ENCODE results near the gene NSRP1. TPM values are rescaled to one million over a fixed set of nuclear protein-coding genes. Genes with fewer than 3 reads are reported as not detected.
"Not testable (repeated sequence)": the region's sequence is repeated elsewhere in the genome, so short reads cannot be mapped to it uniquely, and the experiment has no call there.

Gene NSRP1
- total and polyA plus RNA-seq, 7 donors, result 13.6 to 32.7 (median 19.4) TPM

GRCh38 chr17:30082773-30083172 is 33.8 kb upstream of the NSRP1 start:
- WGBS, 3 donors, result 86 to 92% (median 87%) methylated on average over 5 of the region's 5 CpGs
- Histone ChIP-seq H3K27ac (no peak overlapping the region), H3K36me3 (ENCODE audit: insufficient read depth in 1 of 2, low read depth in 1 of 2) (no peaks in the 10 kb centered on the region), H3K9me3 (no peaks in the 10 kb centered on the region), H3K27me3 (ENCODE audit: insufficient read depth in 3 of 3, low read length in 2 of 3) (no peaks in the 10 kb centered on the region), H3K4me1 (no peaks in the 10 kb centered on the region), H3K4me3 (no peak overlapping the region)
- intact Hi-C loops (cut with DNase I), result no loop called here
- DNase-seq, result no peak
- no peak for ATAC-seq
- TF ChIP-seq, protein P1, sequence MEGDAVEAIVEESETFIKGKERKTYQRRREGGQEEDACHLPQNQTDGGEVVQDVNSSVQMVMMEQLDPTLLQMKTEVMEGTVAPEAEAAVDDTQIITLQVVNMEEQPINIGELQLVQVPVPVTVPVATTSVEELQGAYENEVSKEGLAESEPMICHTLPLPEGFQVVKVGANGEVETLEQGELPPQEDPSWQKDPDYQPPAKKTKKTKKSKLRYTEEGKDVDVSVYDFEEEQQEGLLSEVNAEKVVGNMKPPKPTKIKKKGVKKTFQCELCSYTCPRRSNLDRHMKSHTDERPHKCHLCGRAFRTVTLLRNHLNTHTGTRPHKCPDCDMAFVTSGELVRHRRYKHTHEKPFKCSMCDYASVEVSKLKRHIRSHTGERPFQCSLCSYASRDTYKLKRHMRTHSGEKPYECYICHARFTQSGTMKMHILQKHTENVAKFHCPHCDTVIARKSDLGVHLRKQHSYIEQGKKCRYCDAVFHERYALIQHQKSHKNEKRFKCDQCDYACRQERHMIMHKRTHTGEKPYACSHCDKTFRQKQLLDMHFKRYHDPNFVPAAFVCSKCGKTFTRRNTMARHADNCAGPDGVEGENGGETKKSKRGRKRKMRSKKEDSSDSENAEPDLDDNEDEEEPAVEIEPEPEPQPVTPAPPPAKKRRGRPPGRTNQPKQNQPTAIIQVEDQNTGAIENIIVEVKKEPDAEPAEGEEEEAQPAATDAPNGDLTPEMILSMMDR (IDR thresholded peaks at IDR 0.05), result no peak

- no peaks in the 10 kb centered on the region for H3K36me3 ChIP-seq (ENCODE audit: insufficient read depth in 1 of 2, low read depth in 1 of 2)
- H3K27ac ChIP-seq, result no peak overlapping the region
- H3K9me3 ChIP-seq, result no peaks in the 10 kb centered on the region
- H3K4me1 ChIP-seq, result no peaks in the 10 kb centered on the region
- intact Hi-C loops (cut with DNase I), result no loop called here
- TF ChIP-seq, protein P1 (IDR thresholded peaks at IDR 0.05), result no peak
- no peak overlapping the region for H3K4me3 ChIP-seq
- DNase-seq, result no peak
- WGBS, 3 donors, result 35 to 41% (median 38%) methylated on average over 6 of the region's 6 CpGs
- H3K27me3 ChIP-seq (ENCODE audit: insufficient read depth in 3 of 3, low read length in 2 of 3), result peaks cover 0 to 7% (median 0%) of the 10 kb centered on the region in 3 donors
- no peak for ATAC-seq
Observed at GRCh38 chr17:30084788-30085187, 31.8 kb upstream of the NSRP1 start.

DNA sequence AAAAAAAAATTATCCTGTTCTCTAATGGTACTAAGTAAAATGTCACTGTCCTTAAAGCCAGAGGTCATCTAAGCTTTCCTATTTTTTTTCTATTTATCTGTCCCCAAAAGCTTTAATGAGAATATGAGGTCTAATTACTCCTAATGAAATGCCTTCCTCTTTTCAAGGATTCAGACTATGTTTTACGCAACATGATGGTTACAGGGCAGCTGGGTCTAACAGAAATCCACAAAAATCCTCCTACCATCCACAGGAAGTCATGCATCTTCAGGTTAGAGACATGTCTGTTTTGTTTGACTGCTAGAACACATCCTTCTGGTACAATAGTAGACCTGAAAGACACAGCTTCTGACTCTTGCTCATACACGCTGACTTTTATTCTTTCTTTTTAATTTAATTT is 29.7 kb upstream of the NSRP1 start:
- Histone ChIP-seq H3K27me3 (ENCODE audit: insufficient read depth in 3 of 3, low read length in 2 of 3) (peaks cover 0 to 7% (median 0%) of the 10 kb centered on the region in 3 donors), H3K9me3 (no peaks in the 10 kb centered on the region), H3K36me3 (ENCODE audit: insufficient read depth in 1 of 2, low read depth in 1 of 2) (no peaks in the 10 kb centered on the region), H3K4me3 (no peak overlapping the region), H3K4me1 (no peaks in the 10 kb centered on the region), H3K27ac (no peak overlapping the region)
- TF ChIP-seq, protein P1 (IDR thresholded peaks at IDR 0.05), result no peak
- ATAC-seq, result no peak
- 92 to 95% (median 92%) methylated on average over 2 of the region's 2 CpGs for WGBS, 3 donors
- intact Hi-C loops (cut with DNase I), result no loop called here
- DNase-seq, result no peak

GRCh38 chr17:30087431-30087830 is 29.2 kb upstream of the NSRP1 start:
- H3K4me3 ChIP-seq; H3K27me3 ChIP-seq (ENCODE audit: insufficient read depth in 3 of 3, low read length in 2 of 3); H3K4me1 ChIP-seq; DNase-seq; H3K36me3 ChIP-seq (ENCODE audit: insufficient read depth in 1 of 2, low read depth in 1 of 2); H3K9me3 ChIP-seq; intact Hi-C loops (cut with DNase I); H3K27ac ChIP-seq; ATAC-seq: not testable (repeated sequence)
- WGBS, 3 donors, result 92 to 95% (median 93%) methylated on average over 3 of the region's 3 CpGs

- no peak overlapping the region for H3K27ac ChIP-seq
- H3K4me1 ChIP-seq, result peaks cover 9% of the 10 kb centered on the region
- no peak overlapping the region for H3K4me3 ChIP-seq
- DNase-seq (no peak), ATAC-seq (no peak)
- peaks cover 0 to 7% (median 0%) of the 10 kb centered on the region in 3 donors for H3K27me3 ChIP-seq (ENCODE audit: insufficient read depth in 3 of 3, low read length in 2 of 3)
- 57 to 67% (median 59%) methylated on average over 4 of the region's 4 CpGs for WGBS, 3 donors
- no peaks in the 10 kb centered on the region for H3K9me3 ChIP-seq
- H3K36me3 ChIP-seq (ENCODE audit: insufficient read depth in 1 of 2, low read depth in 1 of 2), result no peaks in the 10 kb centered on the region
- TF ChIP-seq, protein P1 (IDR thresholded peaks at IDR 0.05), result no peak
- intact Hi-C loops (cut with DNase I), result loop anchor here in 1 of 2 donors (5.0 to 10.0 kb wide), 2 partner anchors 69 to 286 kb away; no protein-coding TSS in a partner anchor
Observed at GRCh38 chr17:30091121-30091670, 25.4 kb upstream of the NSRP1 start.
